Retinal pigment epithelial cell (primary cell): ENCODE results near the gene OR5D13.

ENCODE experiments used
- DNase-seq: peaks from one replicate; pipeline ENCODE4 v3.0.0-alpha.2; 2010; ENCODE audit warnings: low read depth
- H3K4me3 ChIP-seq: 2 replicates; pipeline ENCODE4 v1.5.1; 2011; ENCODE audit warnings: mild to moderate bottlenecking, low read length, control low read depth, moderate library complexity
- TF ChIP-seq, protein P1 (sequence below): conservative IDR thresholded peaks from 2 replicates; pipeline ENCODE4 v1.5.1; 2011; ENCODE audit warnings: low read depth, low read length, control low read depth, inconsistent platforms

The OR5D13 gene

DNA sequence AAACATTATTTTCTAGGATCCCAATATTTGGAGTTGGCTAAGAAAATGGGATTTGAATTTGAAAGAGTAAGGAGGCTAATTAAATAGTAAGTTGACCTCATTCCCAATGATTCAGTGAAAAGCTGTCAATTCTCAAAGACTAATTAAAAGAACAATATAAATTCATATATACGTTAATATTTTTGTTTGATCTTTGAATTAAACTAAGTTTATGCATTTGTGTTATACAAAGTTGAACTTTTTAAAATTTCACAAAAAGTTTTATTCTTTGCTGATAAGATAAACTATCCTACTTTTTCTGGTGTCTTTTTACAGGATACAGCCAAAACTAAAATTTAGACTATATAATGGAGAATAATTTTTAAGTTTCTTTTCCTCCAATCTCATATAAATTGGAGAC is 37.8 kb downstream of the OR5D13 start, which contains the start of gene OR5L1:
TSS of gene OR5L1 (plus strand) at position 301 of the 400 bp plus-strand sequence. CDS start 100 bp downstream, outside the sequence.
- H3K4me3 ChIP-seq: no peak within 1 kb of the TSS
- no peak for DNase-seq
- TF ChIP-seq, protein P1, sequence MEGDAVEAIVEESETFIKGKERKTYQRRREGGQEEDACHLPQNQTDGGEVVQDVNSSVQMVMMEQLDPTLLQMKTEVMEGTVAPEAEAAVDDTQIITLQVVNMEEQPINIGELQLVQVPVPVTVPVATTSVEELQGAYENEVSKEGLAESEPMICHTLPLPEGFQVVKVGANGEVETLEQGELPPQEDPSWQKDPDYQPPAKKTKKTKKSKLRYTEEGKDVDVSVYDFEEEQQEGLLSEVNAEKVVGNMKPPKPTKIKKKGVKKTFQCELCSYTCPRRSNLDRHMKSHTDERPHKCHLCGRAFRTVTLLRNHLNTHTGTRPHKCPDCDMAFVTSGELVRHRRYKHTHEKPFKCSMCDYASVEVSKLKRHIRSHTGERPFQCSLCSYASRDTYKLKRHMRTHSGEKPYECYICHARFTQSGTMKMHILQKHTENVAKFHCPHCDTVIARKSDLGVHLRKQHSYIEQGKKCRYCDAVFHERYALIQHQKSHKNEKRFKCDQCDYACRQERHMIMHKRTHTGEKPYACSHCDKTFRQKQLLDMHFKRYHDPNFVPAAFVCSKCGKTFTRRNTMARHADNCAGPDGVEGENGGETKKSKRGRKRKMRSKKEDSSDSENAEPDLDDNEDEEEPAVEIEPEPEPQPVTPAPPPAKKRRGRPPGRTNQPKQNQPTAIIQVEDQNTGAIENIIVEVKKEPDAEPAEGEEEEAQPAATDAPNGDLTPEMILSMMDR: no peak

DNA sequence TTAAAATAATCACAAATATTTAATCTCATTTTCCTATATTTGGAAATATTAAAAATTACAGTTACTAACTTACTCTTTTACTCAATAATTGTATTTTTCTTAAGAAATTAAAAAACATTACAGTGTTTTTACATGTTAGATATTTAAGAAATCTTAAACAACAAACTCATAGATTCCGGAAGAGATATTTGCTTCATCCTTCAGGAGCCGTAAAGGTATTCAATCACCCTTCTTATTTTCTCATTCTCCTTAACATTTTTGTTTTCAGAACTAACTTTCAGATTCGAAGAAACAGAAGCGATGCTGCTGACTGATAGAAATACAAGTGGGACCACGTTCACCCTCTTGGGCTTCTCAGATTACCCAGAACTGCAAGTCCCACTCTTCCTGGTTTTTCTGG is 46.1 kb downstream of the OR5D13 start, which contains the start of gene OR5D18:
TSS of gene OR5D18 (plus strand) at position 301 of the 400 bp plus-strand sequence. CDS start at position 301, 0 bp downstream.
- H3K4me3 ChIP-seq: no peak within 1 kb of the TSS
- TF ChIP-seq, protein P1: no peak
- DNase-seq: no peak
